Dendritic cell treated with granulocyte-macrophage colony-stimulating factor and Interleukin-4, amounts not matched to agents 40 ng/mL and 50 ng/mL, for 4 days (primary cell): ENCODE measurements around the gene GREM1.

ENCODE experiments used
- H3K27ac Mint-ChIP-seq: one replicate; pipeline ENCODE4 v1.8.0; 2022; ENCODE audit warnings: mild to moderate bottlenecking, mixed read lengths
- H3K27me3 Mint-ChIP-seq: one replicate; pipeline ENCODE4 v1.8.0; 2022; ENCODE audit warnings: mild to moderate bottlenecking, mixed read lengths
- H3K36me3 Mint-ChIP-seq: one replicate; pipeline ENCODE4 v1.8.0; 2022; ENCODE audit warnings: low read depth, mixed read lengths
- H3K4me1 Mint-ChIP-seq: one replicate; pipeline ENCODE4 v1.8.0; 2022; ENCODE audit warnings: low read depth, mixed read lengths
- H3K4me3 Mint-ChIP-seq: one replicate; pipeline ENCODE4 v1.8.0; 2022; ENCODE audit warnings: mild to moderate bottlenecking, moderate library complexity, mixed read lengths
- H3K9me3 Mint-ChIP-seq: one replicate; pipeline ENCODE4 v1.8.0; 2022; ENCODE audit warnings: mixed read lengths
- intact Hi-C: fragments of 100-400 bp; cut with micrococcal nuclease; formaldehyde crosslinking; loops from one replicate; pipeline ENCODE4 v1.15.0; 2022

GREM1 gene

GRCh38 chr15:32757426-32757825 is 39.6 kb downstream of the GREM1 start:
- peaks cover 11% of the 10 kb centered on the region for H3K27me3 Mint-ChIP-seq
- no peaks in the 10 kb centered on the region for H3K9me3 Mint-ChIP-seq
- H3K27ac Mint-ChIP-seq = no peak overlapping the region
- H3K4me1 Mint-ChIP-seq = no peaks in the 10 kb centered on the region
- no peak overlapping the region for H3K4me3 Mint-ChIP-seq
- no peaks in the 10 kb centered on the region for H3K36me3 Mint-ChIP-seq
- intact Hi-C loops = no loop called here

GRCh38 chr15:32763295-32763694 is 45.5 kb downstream of the GREM1 start:
- Mint-ChIP-seq H3K36me3 (no peaks in the 10 kb centered on the region), H3K4me3 (no peak overlapping the region), H3K9me3 (no peaks in the 10 kb centered on the region), H3K27ac (no peak overlapping the region), H3K4me1 (no peaks in the 10 kb centered on the region), H3K27me3 (peaks cover 6% of the 10 kb centered on the region)
- intact Hi-C loops = no loop called here

GRCh38 chr15:32765236-32765635 is 47.4 kb downstream of the GREM1 start:
- H3K27me3 Mint-ChIP-seq = peaks cover 4% of the 10 kb centered on the region
- H3K27ac Mint-ChIP-seq = no peak overlapping the region
- intact Hi-C loops = no loop called here
- no peaks in the 10 kb centered on the region for H3K4me1 Mint-ChIP-seq
- H3K4me3 Mint-ChIP-seq = no peak overlapping the region
- no peaks in the 10 kb centered on the region for H3K36me3 Mint-ChIP-seq
- no peaks in the 10 kb centered on the region for H3K9me3 Mint-ChIP-seq

- no peak overlapping the region for H3K4me3 Mint-ChIP-seq
- peaks cover 2% of the 10 kb centered on the region for H3K27me3 Mint-ChIP-seq
- intact Hi-C loops = no loop called here
- H3K9me3 Mint-ChIP-seq = no peaks in the 10 kb centered on the region
- H3K36me3 Mint-ChIP-seq = no peaks in the 10 kb centered on the region
- no peaks in the 10 kb centered on the region for H3K4me1 Mint-ChIP-seq
- no peak overlapping the region for H3K27ac Mint-ChIP-seq
These were observed 48.3 kb downstream of the GREM1 start for GRCh38 chr15:32766101-32766500.

- Mint-ChIP-seq H3K27me3 (peaks cover 2% of the 10 kb centered on the region), H3K9me3 (no peaks in the 10 kb centered on the region), H3K27ac (no peak overlapping the region), H3K4me1 (no peaks in the 10 kb centered on the region), H3K36me3 (no peaks in the 10 kb centered on the region), H3K4me3 (no peak overlapping the region)
- intact Hi-C loops = no loop called here
These were observed 49.4 kb downstream of the GREM1 start for GRCh38 chr15:32767236-32767635.

GRCh38 chr15:32774022-32774421 is 56.2 kb downstream of the GREM1 start:
- no peaks in the 10 kb centered on the region for H3K4me1 Mint-ChIP-seq
- intact Hi-C loops = no loop called here
- H3K27ac Mint-ChIP-seq = no peak overlapping the region
- no peaks in the 10 kb centered on the region for H3K9me3 Mint-ChIP-seq
- no peak overlapping the region for H3K4me3 Mint-ChIP-seq
- H3K36me3 Mint-ChIP-seq = peaks cover 31% of the 10 kb centered on the region
- H3K27me3 Mint-ChIP-seq = no peaks in the 10 kb centered on the region

GRCh38 chr15:32775103-32775502 is 57.3 kb downstream of the GREM1 start:
- intact Hi-C loops = no loop called here
- no peak overlapping the region for H3K27ac Mint-ChIP-seq
- no peaks in the 10 kb centered on the region for H3K27me3 Mint-ChIP-seq
- H3K4me1 Mint-ChIP-seq = no peaks in the 10 kb centered on the region
- H3K36me3 Mint-ChIP-seq = peaks cover 31% of the 10 kb centered on the region
- H3K9me3 Mint-ChIP-seq = no peaks in the 10 kb centered on the region
- no peak overlapping the region for H3K4me3 Mint-ChIP-seq

- intact Hi-C loops = no loop called here
- Mint-ChIP-seq H3K36me3 (peaks cover 19% of the 10 kb centered on the region), H3K4me1 (no peaks in the 10 kb centered on the region), H3K27me3 (peaks cover 1% of the 10 kb centered on the region), H3K4me3 (no peak overlapping the region), H3K9me3 (no peaks in the 10 kb centered on the region), H3K27ac (no peak overlapping the region)
These were observed 60.8 kb downstream of the GREM1 start for GRCh38 chr15:32778391-32779176.

GRCh38 chr15:32781781-32782180 is 64.0 kb downstream of the GREM1 start:
- intact Hi-C loops = no loop called here
- Mint-ChIP-seq H3K4me3 (no peak overlapping the region), H3K27me3 (peaks cover 1% of the 10 kb centered on the region), H3K9me3 (no peaks in the 10 kb centered on the region), H3K27ac (no peak overlapping the region), H3K4me1 (no peaks in the 10 kb centered on the region), H3K36me3 (no peaks in the 10 kb centered on the region)

- Mint-ChIP-seq H3K27ac (no peak overlapping the region), H3K9me3 (no peaks in the 10 kb centered on the region)
- intact Hi-C loops = no loop called here
These were observed 66.8 kb downstream of the GREM1 start for GRCh38 chr15:32784581-32784980.

GRCh38 chr15:32786906-32787305 is 69.1 kb downstream of the GREM1 start:
- Mint-ChIP-seq H3K9me3 (no peaks in the 10 kb centered on the region), H3K36me3 (no peaks in the 10 kb centered on the region), H3K4me3 (no peak overlapping the region), H3K4me1 (no peaks in the 10 kb centered on the region), H3K27me3 (no peaks in the 10 kb centered on the region), H3K27ac (no peak overlapping the region)
- intact Hi-C loops = no loop called here

More at GRCh38 chr15:32784581-32784980, 66.8 kb downstream of the GREM1 start:
- Mint-ChIP-seq H3K4me3 (no peak overlapping the region), H3K4me1 (no peaks in the 10 kb centered on the region), H3K36me3 (no peaks in the 10 kb centered on the region), H3K27me3 (peaks cover 1% of the 10 kb centered on the region)

GRCh38 chr15:32787949-32788348 is 70.1 kb downstream of the GREM1 start:
- no peaks in the 10 kb centered on the region for H3K4me1 Mint-ChIP-seq
- H3K9me3 Mint-ChIP-seq = no peaks in the 10 kb centered on the region
- H3K27me3 Mint-ChIP-seq = no peaks in the 10 kb centered on the region
- H3K36me3 Mint-ChIP-seq = no peaks in the 10 kb centered on the region
- H3K27ac Mint-ChIP-seq = no peak overlapping the region
- H3K4me3 Mint-ChIP-seq = no peak overlapping the region
- intact Hi-C loops = no loop called here

GRCh38 chr15:32790352-32790999 is 72.7 kb downstream of the GREM1 start:
- Mint-ChIP-seq H3K27me3 (no peaks in the 10 kb centered on the region), H3K36me3 (no peaks in the 10 kb centered on the region), H3K9me3 (no peaks in the 10 kb centered on the region), H3K27ac (no peak overlapping the region), H3K4me1 (no peaks in the 10 kb centered on the region), H3K4me3 (no peak overlapping the region)
- intact Hi-C loops = loop anchor here (10.0 kb wide), 1 partner anchor 56 kb away; no protein-coding TSS in a partner anchor

GRCh38 chr15:32792436-32792835 is 74.6 kb downstream of the GREM1 start:
- Mint-ChIP-seq H3K27me3 (no peaks in the 10 kb centered on the region), H3K4me3 (no peak overlapping the region), H3K36me3 (no peaks in the 10 kb centered on the region), H3K4me1 (no peaks in the 10 kb centered on the region), H3K27ac (no peak overlapping the region), H3K9me3 (no peaks in the 10 kb centered on the region)
- intact Hi-C loops = loop anchor here (10.0 kb wide), 1 partner anchor 58 kb away; no protein-coding TSS in a partner anchor
